ENCODE measurements around the gene ABLIM3.

Gene ABLIM3

GRCh38 chr5:149235841-149236240, 94.5 kb downstream of the ABLIM3 start:
- DNase-seq (ENCODE audit: low read depth) = no peak
- H3K4me3 ChIP-seq (ENCODE audit: low read depth, low read length) = no peak overlapping the region
- TF ChIP-seq CTCF (IDR thresholded peaks at IDR 0.05; ENCODE audit: low read depth, low read length, missing control alignments) = no peak

GRCh38 chr5:149237662-149238061, 96.4 kb downstream of the ABLIM3 start:
- no peak overlapping the region for H3K4me3 ChIP-seq (ENCODE audit: low read depth, low read length)
- no peak for TF ChIP-seq CTCF (IDR thresholded peaks at IDR 0.05; ENCODE audit: low read depth, low read length, missing control alignments)
- DNase-seq (ENCODE audit: low read depth) = no peak

- H3K4me3 ChIP-seq (ENCODE audit: low read depth, low read length) = no peak overlapping the region
- DNase-seq (ENCODE audit: low read depth) = no peak
- TF ChIP-seq CTCF (IDR thresholded peaks at IDR 0.05; ENCODE audit: low read depth, low read length, missing control alignments) = no peak
Observed at GRCh38 chr5:149238540-149238939, 97.2 kb downstream of the ABLIM3 start.

DNA sequence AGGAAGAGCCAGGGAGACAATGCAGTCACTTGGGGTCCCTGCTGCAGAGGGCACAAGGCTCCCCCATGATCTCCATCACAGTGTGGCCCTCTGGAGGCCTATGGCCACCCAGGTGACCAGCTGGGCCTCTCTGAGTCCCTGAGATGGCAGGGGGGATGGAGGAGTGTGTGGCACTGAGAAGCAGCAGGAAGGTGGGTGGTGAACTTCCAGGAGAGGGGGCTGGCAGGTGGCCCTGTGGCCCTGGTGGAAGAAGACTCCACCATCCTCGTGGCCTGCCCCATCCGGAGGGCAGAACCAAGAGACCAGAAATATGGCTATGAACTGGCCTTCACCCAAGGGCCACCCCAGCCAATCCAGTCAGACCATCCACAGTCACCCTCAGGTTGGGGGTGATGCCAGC, 98.6 kb downstream of the ABLIM3 start:
- no peak for DNase-seq (ENCODE audit: low read depth)
- no peak for TF ChIP-seq CTCF (IDR thresholded peaks at IDR 0.05; ENCODE audit: low read depth, low read length, missing control alignments)
- H3K4me3 ChIP-seq (ENCODE audit: low read depth, low read length) = no peak overlapping the region

- DNase-seq (ENCODE audit: low read depth) = no peak
- no peak overlapping the region for H3K4me3 ChIP-seq (ENCODE audit: low read depth, low read length)
- TF ChIP-seq CTCF (IDR thresholded peaks at IDR 0.05; ENCODE audit: low read depth, low read length, missing control alignments) = no peak
Observed at GRCh38 chr5:149240354-149240998, 99.2 kb downstream of the ABLIM3 start.

- no peak for TF ChIP-seq CTCF (IDR thresholded peaks at IDR 0.05; ENCODE audit: low read depth, low read length, missing control alignments)
- DNase-seq (ENCODE audit: low read depth) = no peak
- H3K4me3 ChIP-seq (ENCODE audit: low read depth, low read length) = no peak overlapping the region
Observed at GRCh38 chr5:149242339-149242738, 101.0 kb downstream of the ABLIM3 start.

GRCh38 chr5:149246906-149247305, 105.6 kb downstream of the ABLIM3 start:
- no peak overlapping the region for H3K4me3 ChIP-seq (ENCODE audit: low read depth, low read length)
- TF ChIP-seq CTCF (IDR thresholded peaks at IDR 0.05; ENCODE audit: low read depth, low read length, missing control alignments) = no peak

More at GRCh38 chr5:149246906-149247305, 105.6 kb downstream of the ABLIM3 start:
- no peak for DNase-seq (ENCODE audit: low read depth)
